ENCODE measurements around the gene TMEM256.

The TMEM256 gene

DNA sequence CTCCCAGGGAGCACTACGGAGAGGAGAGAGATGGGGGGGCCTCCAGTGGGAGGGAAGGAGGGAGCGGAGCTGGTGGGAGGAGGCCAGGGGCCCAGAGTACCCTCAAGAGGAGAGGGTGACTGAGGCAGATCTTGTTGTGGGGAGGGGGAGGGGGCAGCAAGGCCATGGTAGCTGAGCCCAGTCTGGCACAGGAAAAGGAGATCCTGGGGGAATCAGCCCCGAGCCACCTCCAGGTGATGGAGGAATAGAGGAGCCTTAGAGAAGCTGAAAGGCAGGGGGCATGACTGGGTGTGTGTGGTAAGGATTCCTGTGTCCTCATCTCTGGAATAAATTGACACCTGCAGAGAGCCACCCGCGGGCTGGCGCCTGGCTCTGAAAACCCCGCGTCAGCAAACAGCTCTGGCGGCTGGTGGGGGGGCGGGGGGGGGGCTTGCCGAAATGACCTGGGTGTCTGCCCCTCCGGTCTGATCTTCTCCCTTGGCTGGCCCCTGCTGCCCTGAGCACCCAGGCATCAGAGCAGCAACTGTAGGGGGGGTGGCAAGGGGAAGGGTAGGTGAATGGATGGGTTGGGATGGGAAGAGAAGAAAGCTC is 2.4 kb upstream of the TMEM256 start:
- peaks cover 13% of the 10 kb centered on the region for H3K4me1 Mint-ChIP-seq
- no peaks in the 10 kb centered on the region for H3K9me3 Mint-ChIP-seq
- H3K27me3 Mint-ChIP-seq, result peaks cover 32% of the 10 kb centered on the region
- H3K4me3 Mint-ChIP-seq, result no peak overlapping the region
- H3K27ac Mint-ChIP-seq, result no peak overlapping the region
- H3K36me3 Mint-ChIP-seq, result no peaks in the 10 kb centered on the region
- ATAC-seq, result no peak

DNA sequence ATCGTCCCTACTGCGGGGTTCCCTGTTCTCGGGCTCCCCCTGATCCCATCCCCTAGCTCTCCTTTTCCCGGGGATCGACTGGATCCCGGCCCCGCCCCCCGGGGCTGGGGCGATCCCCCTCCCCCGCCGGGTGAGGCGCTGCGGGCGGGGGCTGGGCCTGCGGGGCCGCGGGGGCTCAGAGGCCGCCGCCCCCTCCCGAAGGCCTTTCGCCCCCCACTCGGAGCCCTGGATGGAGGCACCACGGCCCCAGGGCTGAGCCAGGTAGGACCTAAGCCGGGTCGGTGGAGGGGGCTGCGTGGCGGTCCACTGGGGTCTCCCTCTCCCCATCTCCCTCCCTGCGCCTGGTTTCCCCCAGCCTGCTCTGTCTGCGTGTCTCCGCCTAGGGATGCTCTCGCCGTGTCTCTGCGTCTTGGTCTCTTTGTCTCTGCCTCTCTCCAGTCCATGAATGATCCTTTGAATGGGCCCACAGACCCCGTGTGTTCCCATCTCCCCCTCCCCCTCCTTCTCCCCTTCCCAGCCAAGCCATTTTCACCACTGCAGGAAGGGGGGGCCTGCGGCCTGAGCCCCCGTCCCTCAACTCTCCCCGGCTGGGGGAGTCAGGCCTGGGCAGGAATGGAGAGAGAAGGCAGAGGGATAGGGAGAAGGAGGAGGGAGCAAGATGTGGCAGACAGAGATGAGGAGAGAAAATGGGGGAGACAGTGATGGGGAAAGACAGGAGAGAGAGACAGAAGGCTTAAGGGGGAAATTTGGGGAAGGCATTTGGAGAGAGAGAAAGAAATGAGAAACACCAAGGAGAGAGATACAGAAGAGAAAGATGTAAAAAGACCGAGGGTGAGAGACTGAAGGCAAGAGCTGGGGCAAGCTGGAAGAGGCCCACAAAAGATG is 1.7 kb upstream of the TMEM256 start:
- Mint-ChIP-seq H3K4me1 (peaks cover 13% of the 10 kb centered on the region), H3K36me3 (no peaks in the 10 kb centered on the region), H3K27ac (peak overlapping the region; percentile 89), H3K27me3 (peaks cover 32% of the 10 kb centered on the region), H3K4me3 (peak overlapping the region; percentile 87), H3K9me3 (no peaks in the 10 kb centered on the region)
- ATAC-seq, result no peak

DNA sequence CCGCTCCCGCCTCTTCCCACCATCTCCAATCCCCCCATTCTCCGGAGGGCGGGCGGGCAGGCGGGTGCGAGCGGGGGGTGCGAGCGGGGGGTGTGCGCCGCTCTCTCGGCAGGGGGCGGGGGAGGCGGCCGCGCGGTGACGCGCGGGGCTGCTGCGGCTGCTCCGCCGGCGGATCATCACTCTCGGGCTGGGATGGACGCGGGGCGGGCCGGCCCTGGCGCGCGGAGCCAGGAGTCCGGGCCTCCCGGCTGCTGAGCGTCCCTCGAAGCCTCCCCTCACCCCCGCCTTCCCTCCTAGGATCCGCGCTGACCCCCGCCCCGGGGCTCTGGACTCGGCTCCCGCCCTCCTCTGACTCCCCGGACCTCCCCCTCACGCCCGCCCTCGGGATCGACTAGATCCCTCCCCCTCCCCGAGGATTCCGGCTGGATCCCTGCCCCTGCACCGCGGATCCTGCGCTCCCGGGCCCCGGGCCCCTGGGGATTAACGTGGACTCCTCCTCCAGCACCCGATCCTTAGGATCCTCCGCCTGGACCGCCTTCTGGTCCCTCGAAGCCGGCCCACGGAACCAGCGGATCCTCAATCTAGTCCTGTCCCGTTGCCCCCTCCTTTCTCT is 946 bp upstream of the TMEM256 start:
- Mint-ChIP-seq H3K36me3 (no peaks in the 10 kb centered on the region), H3K9me3 (no peaks in the 10 kb centered on the region), H3K4me1 (peaks cover 13% of the 10 kb centered on the region), H3K27ac (peak overlapping the region; percentile 89), H3K27me3 (peaks cover 29% of the 10 kb centered on the region), H3K4me3 (peak overlapping the region; percentile 98)
- peak; percentile 21 for ATAC-seq

DNA sequence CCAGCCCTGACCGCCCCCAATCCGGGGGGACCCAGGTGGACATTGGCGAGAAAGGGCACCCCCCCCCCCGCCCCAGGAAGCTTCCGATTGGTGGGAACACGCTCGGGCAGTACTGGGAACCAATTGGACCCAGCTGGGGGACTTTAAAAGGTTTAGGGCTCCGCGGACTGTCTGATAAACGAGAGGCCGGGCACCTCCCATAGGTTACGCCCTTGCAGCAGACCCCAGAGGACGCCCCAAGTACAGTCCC is 245 bp downstream of the TMEM256 start:
- peak; percentile 55 for ATAC-seq
- H3K36me3 Mint-ChIP-seq, result no peaks in the 10 kb centered on the region
- H3K27me3 Mint-ChIP-seq, result peaks cover 18% of the 10 kb centered on the region
- peak overlapping the region; percentile 89 for H3K27ac Mint-ChIP-seq
- H3K9me3 Mint-ChIP-seq, result no peaks in the 10 kb centered on the region
- H3K4me3 Mint-ChIP-seq, result peak overlapping the region; percentile 98
- peaks cover 13% of the 10 kb centered on the region for H3K4me1 Mint-ChIP-seq

DNA sequence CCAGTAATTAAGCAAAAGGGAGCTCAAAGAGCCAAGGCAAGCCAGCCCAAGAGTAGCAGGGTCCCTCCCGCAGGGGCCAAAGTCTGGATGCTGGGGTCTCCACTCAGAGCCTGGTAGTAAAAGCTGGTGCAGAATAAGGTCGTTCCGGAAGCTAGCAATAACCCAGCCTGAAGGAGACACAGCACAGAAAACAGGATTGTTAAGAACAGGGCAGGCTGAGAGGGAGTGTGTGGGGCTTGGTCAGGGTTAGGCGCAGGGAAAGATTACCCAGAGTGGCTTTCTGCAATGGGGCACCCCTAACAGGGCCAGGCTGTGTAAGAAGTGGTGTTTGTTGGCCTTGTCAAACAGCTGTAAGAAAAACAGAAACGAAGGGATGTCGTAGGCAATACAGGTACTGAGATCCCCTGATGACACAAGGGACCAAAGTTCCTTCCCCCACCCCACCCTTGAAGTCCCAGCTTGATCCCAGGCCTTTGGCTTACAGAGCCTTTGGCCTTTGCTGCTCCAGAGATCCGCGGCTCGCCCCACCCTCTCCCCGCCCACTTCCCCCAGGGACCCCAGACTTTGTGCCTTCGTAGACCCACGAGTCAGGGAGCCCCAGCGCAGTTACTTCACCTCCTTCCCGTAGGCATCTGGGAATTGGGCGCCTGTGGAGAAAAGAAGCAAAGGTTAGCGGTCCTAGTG is 712 bp downstream of the TMEM256 start:
- H3K4me3 Mint-ChIP-seq, result peak overlapping the region; percentile 98
- peaks cover 18% of the 10 kb centered on the region for H3K27me3 Mint-ChIP-seq
- H3K27ac Mint-ChIP-seq, result peak overlapping the region; percentile 89
- no peaks in the 10 kb centered on the region for H3K9me3 Mint-ChIP-seq
- H3K4me1 Mint-ChIP-seq, result peaks cover 13% of the 10 kb centered on the region
- no peaks in the 10 kb centered on the region for H3K36me3 Mint-ChIP-seq
- no peak for ATAC-seq

DNA sequence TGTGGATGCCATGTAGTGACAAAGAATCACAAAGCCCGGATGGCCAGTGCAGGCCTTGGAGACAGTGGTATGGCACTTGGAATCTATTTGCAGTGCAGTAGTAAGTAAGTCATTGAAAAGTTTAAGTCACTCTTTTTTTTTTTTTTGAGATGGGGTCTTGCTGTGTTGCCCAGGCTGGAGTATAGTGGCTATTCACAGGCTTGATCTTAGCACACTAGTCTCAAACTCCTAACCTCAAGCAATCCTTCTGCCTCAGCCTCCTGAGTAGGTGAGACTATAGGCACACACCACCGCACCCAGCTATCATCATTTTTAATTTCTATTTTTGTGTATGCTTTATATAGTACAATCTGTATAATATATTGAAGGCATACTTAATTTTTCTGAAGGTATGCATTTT is 5.3 kb downstream of the TMEM256 start:
- Mint-ChIP-seq H3K4me1 (peaks cover 13% of the 10 kb centered on the region), H3K27ac (no peak overlapping the region), H3K9me3 (no peaks in the 10 kb centered on the region), H3K36me3 (no peaks in the 10 kb centered on the region), H3K27me3 (no peaks in the 10 kb centered on the region), H3K4me3 (no peak overlapping the region)
- no peak for ATAC-seq

DNA sequence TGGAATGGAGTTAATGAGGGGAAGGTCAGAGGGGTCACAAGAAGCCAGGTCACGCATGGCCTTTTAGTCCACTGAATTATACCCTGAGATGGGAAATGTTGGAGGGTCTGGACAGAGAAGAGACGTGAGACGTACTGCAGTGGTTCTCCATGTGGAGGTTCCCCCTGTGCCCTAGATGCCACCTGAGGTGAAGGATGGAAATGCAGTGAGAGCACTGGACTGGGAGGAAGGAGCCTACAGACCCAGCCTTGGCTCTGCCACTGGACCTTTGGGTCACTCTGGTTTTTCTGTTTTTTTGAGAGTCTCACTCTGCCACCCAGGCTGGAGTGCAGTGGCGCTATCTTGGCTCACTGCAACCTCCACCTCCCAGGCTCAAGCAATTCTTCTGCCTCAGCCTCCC is 7.8 kb downstream of the TMEM256 start:
- Mint-ChIP-seq H3K36me3 (no peaks in the 10 kb centered on the region), H3K9me3 (no peaks in the 10 kb centered on the region), H3K4me1 (peaks cover 15% of the 10 kb centered on the region), H3K4me3 (no peak overlapping the region), H3K27ac (no peak overlapping the region), H3K27me3 (no peaks in the 10 kb centered on the region)
- ATAC-seq, result no peak

DNA sequence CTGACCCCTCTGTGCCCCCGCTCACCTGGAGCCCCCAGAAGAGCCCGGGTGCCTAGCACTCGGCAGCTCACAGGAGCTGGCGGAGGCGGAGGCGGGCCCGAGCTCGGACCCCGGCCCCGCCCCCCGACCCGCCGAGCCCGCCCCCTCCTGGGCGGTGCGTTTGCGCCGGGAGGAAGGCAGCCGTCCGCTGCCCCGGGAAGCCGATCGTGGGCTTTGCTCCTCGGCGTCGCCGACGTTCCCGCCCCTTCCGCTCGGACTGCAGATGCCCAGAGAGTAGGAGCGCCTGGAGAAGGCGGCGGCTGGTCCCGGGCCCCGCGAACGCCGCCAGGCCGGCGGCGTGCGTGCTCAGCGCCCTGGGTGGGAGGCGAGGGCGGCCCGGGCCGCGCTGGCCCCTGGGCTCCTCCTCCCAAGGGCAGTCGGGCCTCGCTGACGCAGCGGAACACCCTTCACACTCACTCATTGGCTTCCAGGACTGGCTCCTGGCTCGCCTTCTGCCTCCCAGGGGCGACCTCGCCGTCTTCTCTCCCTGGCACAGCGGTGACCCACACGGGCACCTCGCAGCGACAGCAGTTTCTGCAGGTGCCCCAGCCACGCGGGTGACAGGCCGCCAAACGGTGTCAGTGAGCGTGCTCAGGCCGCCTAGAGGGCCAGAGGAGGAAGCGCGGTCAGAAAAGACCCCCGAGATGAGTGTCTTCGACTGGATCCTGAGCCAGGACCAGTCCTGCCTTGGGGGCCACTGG is 9.3 kb downstream of the TMEM256 start, which contains the start of gene PLSCR3:
Gene PLSCR3 (minus strand): TSS at position 74 of the 740 bp plus-strand sequence. CDS start 415 bp downstream, outside the sequence.
- ATAC-seq, result peak; percentile 95
- peak within 1 kb of the TSS; percentile 80 for H3K27ac Mint-ChIP-seq
- no peaks in the 10 kb centered on the region for H3K27me3 Mint-ChIP-seq
- peaks cover 20% of the 10 kb centered on the region for H3K4me1 Mint-ChIP-seq
- peaks cover 7% of the 10 kb centered on the region for H3K36me3 Mint-ChIP-seq
- no peaks in the 10 kb centered on the region for H3K9me3 Mint-ChIP-seq
- H3K4me3 Mint-ChIP-seq, result peak within 1 kb of the TSS; percentile 98

DNA sequence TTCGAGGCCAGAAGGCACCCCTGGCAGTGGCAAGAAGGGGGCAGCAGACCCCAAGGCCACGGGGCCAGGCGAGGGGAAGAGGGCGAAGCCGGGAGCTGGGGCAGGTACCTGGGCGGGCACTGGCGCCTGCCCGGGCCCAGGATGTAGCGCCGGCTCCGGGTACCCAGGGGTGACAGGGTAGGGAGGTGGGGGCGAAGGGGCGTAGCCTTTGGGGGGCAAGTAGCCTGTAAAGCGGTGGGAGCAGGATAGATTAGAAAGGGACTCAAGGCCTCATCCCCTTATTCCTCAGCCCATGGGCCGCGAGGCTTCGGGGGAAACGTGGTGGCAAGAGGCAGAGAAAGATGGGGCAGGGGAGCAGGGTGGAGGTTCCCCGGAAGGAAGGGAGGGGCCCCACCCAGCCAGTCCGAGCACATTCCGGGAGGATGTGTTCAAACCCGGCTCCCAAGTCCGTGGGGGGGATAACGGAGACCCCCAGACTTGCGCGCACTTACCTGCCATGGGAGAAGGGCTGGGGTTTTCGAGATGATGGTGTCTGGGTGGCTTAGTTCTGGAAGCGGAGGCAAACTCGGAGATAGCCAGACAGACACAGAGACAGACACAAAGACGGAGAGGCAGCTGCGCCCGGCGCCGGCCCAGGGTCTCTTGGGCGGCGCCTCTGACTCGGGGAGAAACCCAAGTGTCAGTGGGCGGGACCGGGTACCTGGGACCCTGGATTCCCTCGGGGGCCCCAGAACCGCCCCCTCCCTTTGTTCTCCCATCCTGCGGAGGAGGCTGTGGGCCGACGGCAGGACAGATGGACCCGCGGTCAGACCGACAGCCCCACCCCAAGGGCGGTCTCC is 10.1 kb downstream of the TMEM256 start:
- no peaks in the 10 kb centered on the region for H3K9me3 Mint-ChIP-seq
- ATAC-seq, result peak; percentile 72
- peak overlapping the region; percentile 80 for H3K27ac Mint-ChIP-seq
- no peaks in the 10 kb centered on the region for H3K27me3 Mint-ChIP-seq
- H3K4me1 Mint-ChIP-seq, result peaks cover 20% of the 10 kb centered on the region
- peak overlapping the region; percentile 98 for H3K4me3 Mint-ChIP-seq
- H3K36me3 Mint-ChIP-seq, result peaks cover 10% of the 10 kb centered on the region

DNA sequence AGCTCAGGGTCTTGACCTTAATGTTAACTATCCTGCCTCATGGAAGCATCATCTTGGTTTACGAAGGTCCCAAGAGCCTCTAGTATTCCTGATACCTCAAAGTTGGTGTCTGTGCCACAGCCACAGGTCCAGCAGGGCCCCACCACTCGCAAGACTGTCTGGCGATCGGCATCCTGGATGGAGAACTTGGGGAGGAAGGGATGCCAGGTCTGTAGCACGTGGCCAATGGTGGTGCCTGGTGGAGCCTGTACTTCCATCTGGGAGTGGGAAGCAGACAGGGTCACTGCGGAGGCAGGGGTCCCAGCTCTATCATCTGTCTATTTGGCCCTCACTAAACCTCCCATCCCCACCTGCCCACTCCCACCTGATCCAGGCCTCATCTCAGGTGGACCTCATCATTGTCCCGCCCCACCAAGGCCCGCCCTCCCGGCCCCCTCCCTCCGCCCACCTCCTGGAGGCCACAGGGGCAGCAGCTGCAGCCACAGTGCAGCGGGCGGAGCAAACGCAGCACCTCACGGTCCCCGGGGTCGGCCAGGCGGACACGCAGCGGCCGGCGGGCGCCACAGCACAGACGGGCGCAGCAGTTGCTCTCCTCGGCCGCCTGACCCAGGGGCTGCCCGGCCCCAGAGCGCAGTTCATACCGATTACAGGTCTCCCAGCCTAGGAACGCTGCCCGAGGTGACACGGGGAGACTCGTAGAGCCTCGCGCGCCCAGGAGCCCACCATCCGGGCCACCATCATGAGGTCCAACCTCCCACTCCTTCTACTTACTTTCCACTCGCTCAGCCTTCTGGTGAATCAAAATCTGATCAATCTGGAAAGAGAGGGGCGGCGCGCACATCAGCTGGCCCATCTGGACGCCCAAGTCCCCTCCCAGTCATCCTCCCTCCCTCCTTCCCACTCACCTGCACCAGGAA is 10.9 kb downstream of the TMEM256 start:
- peaks cover 20% of the 10 kb centered on the region for H3K4me1 Mint-ChIP-seq
- peak overlapping the region; percentile 80 for H3K27ac Mint-ChIP-seq
- ATAC-seq, result no peak
- no peaks in the 10 kb centered on the region for H3K27me3 Mint-ChIP-seq
- H3K4me3 Mint-ChIP-seq, result peak overlapping the region; percentile 98
- H3K9me3 Mint-ChIP-seq, result no peaks in the 10 kb centered on the region
- peaks cover 10% of the 10 kb centered on the region for H3K36me3 Mint-ChIP-seq

DNA sequence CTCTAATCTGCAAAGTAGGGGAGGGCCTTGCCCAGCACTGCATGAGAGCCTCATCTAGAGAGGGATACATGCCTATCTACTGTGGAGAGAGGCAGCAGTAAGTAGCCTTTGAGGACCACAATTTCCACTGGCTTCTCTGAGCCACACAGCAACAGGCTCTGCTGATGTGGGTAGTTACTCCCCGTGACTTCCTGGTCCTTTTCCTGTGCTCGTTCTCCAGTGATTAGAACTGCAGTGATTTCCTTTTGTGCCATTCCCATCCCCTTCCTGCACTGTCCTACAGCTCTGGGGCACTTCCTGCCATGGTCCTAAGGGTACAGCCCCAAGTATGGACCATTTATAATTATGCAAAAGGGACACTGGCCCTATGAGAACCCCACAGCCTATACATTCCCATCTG is 12.6 kb downstream of the TMEM256 start:
- Mint-ChIP-seq H3K4me3 (no peak overlapping the region), H3K27ac (no peak overlapping the region), H3K9me3 (no peaks in the 10 kb centered on the region), H3K4me1 (peaks cover 20% of the 10 kb centered on the region), H3K27me3 (no peaks in the 10 kb centered on the region), H3K36me3 (peaks cover 10% of the 10 kb centered on the region)
- ATAC-seq, result no peak

DNA sequence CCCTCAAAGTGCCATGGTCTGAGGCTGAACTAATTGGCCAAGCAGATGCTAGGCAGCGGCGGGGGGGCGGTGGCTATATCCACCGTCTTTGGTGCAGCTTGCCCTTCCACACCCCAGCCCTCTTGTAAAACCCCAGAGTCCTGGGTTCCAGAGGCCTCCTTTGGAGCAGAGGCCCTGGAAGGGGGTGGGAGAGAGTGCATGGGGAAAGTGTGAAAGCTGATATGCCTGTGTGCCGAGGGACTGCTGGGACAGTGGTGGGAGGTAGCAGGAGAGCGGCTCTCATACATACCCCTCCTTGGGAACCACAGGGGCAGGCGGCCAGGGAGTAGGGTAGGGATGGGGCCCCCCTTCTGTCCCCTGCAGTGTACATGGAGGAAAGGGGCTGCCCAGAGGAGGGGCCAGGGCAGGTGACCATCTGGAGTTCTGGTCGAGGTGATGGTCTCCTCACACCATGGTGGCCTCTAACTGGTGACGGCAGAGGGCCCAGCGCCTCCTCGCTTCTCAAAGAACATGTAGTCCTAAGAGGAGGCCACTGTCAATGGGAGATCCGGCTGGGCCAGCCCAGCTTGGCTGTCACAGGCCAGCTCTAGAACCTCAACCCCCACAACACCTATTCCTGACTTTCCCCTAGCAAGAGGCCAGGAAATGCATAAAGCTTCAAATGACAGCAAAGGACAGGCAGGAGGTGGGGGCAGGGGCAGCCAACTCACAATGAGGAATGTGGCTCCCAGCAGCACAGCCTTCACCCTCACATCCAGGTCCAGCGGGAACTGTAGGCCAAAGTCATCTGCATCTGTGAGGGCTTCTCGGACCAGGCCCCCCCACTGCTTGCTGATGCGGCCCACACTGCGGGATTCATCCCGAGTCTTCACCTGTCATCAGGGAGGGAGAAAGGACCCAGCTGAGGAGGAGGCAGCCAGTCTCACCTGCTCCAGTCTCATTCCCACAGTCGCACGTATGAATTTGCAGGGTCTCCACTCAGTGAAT is 13.7 kb downstream of the TMEM256 start:
- Mint-ChIP-seq H3K36me3 (peaks cover 10% of the 10 kb centered on the region), H3K9me3 (no peaks in the 10 kb centered on the region), H3K27ac (no peak overlapping the region), H3K4me1 (peaks cover 19% of the 10 kb centered on the region), H3K27me3 (no peaks in the 10 kb centered on the region), H3K4me3 (no peak overlapping the region)
- ATAC-seq, result no peak
